SK-N-SH treated with all-trans-retinoic acid at 6 μM for 48 hours (cell line): Measurements from ENCODE around the gene CCDC187.

Source experiments
- ATAC-seq: fragments of 200-7000 bp; cut with Tn5 transposase; 3 replicates; pipeline ENCODE4 v1.9.1; 2020; ENCODE audit warnings: mild to moderate bottlenecking, moderate library complexity
- ARNTL ChIP-seq: fragments of 450-650 bp; formaldehyde crosslinking; IDR thresholded peaks from 2 replicates; pipeline ENCODE4 v1.5.0; 2020; ENCODE audit warnings: low read depth, mild to moderate bottlenecking, moderate library complexity, borderline replicate concordance
- BACH2 ChIP-seq: fragments of 250-450 bp; sonication (Bioruptor Pico); IDR thresholded peaks from 2 replicates; pipeline ENCODE4 v1.9.0; 2021; ENCODE audit warnings: mild to moderate bottlenecking, borderline replicate concordance
- CSDC2 ChIP-seq: fragments of 250-450 bp; sonication (Bioruptor Pico); IDR thresholded peaks from 2 replicates; pipeline ENCODE4 v1.5.0; 2020; ENCODE audit warnings: mild to moderate bottlenecking, moderate library complexity
- ESRRG ChIP-seq: fragments of 250-450 bp; sonication (Bioruptor Pico); IDR thresholded peaks from 2 replicates; pipeline ENCODE4 v1.6.1; 2021; ENCODE audit warnings: mild to moderate bottlenecking
- ISL1 ChIP-seq: fragments of 250-450 bp; sonication (Bioruptor Pico); IDR thresholded peaks from 2 replicates; pipeline ENCODE4 v2.1.2; 2022; ENCODE audit warnings: mild to moderate bottlenecking, moderate library complexity
- OSR1 ChIP-seq: fragments of 250-450 bp; sonication (Bioruptor Pico); IDR thresholded peaks from 2 replicates; pipeline ENCODE4 v1.8.0; 2022; ENCODE audit warnings: moderate library complexity, mild to moderate bottlenecking, inconsistent platforms
- PPARA ChIP-seq: fragments of 250-450 bp; sonication (Bioruptor Pico); IDR thresholded peaks from 2 replicates; pipeline ENCODE4 v1.5.0; 2020; ENCODE audit warnings: mild to moderate bottlenecking, borderline replicate concordance
- RARB ChIP-seq: fragments of 250-450 bp; sonication (Bioruptor Pico); IDR thresholded peaks from 2 replicates; pipeline ENCODE4 v1.8.0; 2021; ENCODE audit warnings: mild to moderate bottlenecking, moderate library complexity
- TCF4 ChIP-seq: fragments of 250-450 bp; sonication (Bioruptor Pico); IDR thresholded peaks from 2 replicates; pipeline ENCODE4 v1.8.0; 2021; ENCODE audit warnings: mild to moderate bottlenecking, moderate library complexity, borderline replicate concordance
- TOX ChIP-seq: fragments of 250-450 bp; sonication (Bioruptor Pico); IDR thresholded peaks from 2 replicates; pipeline ENCODE4 v1.8.0; 2021; ENCODE audit warnings: mild to moderate bottlenecking, moderate library complexity, borderline replicate concordance
- ZC3H10 ChIP-seq: fragments of 250-450 bp; sonication (Bioruptor Pico); IDR thresholded peaks from 2 replicates; pipeline ENCODE4 v1.5.1; 2021; ENCODE audit warnings: mild to moderate bottlenecking, moderate library complexity
- ZFP3 ChIP-seq: fragments of 250-450 bp; sonication (Bioruptor Pico); IDR thresholded peaks from 2 replicates; pipeline ENCODE4 v1.5.0; 2020; ENCODE audit warnings: mild to moderate bottlenecking, moderate library complexity
- ZFP30 ChIP-seq: fragments of 450-650 bp; formaldehyde crosslinking; IDR thresholded peaks from 2 replicates; pipeline ENCODE4 v1.5.0; 2022; ENCODE audit warnings: mild to moderate bottlenecking, moderate library complexity
- ZNF565 ChIP-seq: fragments of 450-650 bp; formaldehyde crosslinking; conservative IDR thresholded peaks from 2 replicates; pipeline ENCODE4 v1.5.0; 2020; ENCODE audit warnings: low read depth, mild to moderate bottlenecking, moderate library complexity
- ZNF70 ChIP-seq: fragments of 450-650 bp; formaldehyde crosslinking; IDR thresholded peaks from 2 replicates; pipeline ENCODE4 v1.5.0; 2020; ENCODE audit warnings: mild to moderate bottlenecking, moderate library complexity
- TF ChIP-seq, protein P1 (sequence below): fragments of 250-450 bp; sonication (Bioruptor Pico); IDR thresholded peaks from 2 replicates; pipeline ENCODE4 v1.8.0; 2021; ENCODE audit warnings: low read depth, mild to moderate bottlenecking, moderate library complexity, borderline replicate concordance
- TF ChIP-seq, protein P2 (sequence below): fragments of 250-450 bp; sonication (Bioruptor Pico); IDR thresholded peaks from 2 replicates; pipeline ENCODE4 v1.5.1; 2021; ENCODE audit warnings: mild to moderate bottlenecking, moderate library complexity
- TF ChIP-seq, protein P3 (sequence below): fragments of 250-450 bp; sonication (Bioruptor Pico); IDR thresholded peaks from 2 replicates; pipeline ENCODE4 v1.8.0; 2020; ENCODE audit warnings: mild to moderate bottlenecking, moderate library complexity, borderline replicate concordance
- TF ChIP-seq, protein P4 (sequence below): fragments of 250-450 bp; sonication (Bioruptor Pico); IDR thresholded peaks from 2 replicates; pipeline ENCODE4 v1.5.0; 2020; ENCODE audit warnings: mild to moderate bottlenecking, moderate library complexity

Gene CCDC187

DNA sequence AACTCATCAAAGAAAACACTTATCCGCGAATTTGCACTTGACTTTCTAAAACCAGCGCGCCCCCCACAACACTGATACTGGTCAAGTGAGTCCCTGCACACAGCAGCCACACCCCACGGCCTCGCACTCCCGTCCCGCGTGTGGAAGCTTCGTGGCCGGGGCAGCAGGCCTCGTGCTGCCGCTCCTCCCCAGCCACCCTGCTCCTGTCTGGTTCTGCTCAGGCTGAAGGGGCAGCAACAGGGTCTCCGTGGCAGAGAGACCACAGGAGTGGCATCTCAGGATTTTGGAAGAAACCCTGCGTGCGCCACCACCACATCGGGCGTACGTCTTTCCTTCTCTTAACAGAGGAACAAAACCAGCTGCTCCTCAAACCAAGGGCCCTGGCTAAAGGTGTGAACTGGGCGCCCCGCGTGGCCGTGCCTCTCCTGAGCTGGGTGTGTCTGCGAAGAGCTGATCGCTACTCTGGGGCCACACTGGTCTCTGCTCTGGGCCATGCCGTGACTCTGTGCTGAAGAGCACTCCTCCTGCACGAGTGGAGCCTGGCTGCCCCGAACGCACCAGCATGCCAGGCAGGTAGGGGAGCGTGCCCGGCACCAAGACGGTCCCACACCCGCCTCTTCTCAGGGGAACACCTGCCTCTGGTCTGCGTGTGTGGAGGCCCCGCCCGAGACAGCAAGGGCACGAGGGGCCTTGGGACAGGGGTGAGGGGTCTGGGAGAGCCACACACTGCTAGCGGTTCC is 81.6 kb downstream of the CCDC187 start:
- ATAC-seq: no peak
- no peak for TF ChIP-seq ZC3H10 (CRISPR knock-in tag)
- TF ChIP-seq CSDC2 (CRISPR knock-in tag): no peak
- TF ChIP-seq ZNF565 (CRISPR knock-in tag): no peak
- TF ChIP-seq, protein P1, sequence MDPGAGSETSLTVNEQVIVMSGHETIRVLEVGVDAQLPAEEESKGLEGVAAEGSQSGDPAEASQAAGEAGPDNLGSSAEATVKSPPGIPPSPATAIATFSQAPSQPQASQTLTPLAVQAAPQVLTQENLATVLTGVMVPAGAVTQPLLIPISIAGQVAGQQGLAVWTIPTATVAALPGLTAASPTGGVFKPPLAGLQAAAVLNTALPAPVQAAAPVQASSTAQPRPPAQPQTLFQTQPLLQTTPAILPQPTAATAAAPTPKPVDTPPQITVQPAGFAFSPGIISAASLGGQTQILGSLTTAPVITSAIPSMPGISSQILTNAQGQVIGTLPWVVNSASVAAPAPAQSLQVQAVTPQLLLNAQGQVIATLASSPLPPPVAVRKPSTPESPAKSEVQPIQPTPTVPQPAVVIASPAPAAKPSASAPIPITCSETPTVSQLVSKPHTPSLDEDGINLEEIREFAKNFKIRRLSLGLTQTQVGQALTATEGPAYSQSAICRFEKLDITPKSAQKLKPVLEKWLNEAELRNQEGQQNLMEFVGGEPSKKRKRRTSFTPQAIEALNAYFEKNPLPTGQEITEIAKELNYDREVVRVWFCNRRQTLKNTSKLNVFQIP (CRISPR knock-in tag): no peak
- TF ChIP-seq, protein P2, sequence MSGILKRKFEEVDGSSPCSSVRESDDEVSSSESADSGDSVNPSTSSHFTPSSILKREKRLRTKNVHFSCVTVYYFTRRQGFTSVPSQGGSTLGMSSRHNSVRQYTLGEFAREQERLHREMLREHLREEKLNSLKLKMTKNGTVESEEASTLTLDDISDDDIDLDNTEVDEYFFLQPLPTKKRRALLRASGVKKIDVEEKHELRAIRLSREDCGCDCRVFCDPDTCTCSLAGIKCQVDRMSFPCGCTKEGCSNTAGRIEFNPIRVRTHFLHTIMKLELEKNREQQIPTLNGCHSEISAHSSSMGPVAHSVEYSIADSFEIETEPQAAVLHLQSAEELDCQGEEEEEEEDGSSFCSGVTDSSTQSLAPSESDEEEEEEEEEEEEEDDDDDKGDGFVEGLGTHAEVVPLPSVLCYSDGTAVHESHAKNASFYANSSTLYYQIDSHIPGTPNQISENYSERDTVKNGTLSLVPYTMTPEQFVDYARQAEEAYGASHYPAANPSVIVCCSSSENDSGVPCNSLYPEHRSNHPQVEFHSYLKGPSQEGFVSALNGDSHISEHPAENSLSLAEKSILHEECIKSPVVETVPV (CRISPR knock-in tag): no peak
- TF ChIP-seq ZFP30 (CRISPR knock-in tag): no peak
- TF ChIP-seq TOX (CRISPR knock-in tag): no peak
- TF ChIP-seq, protein P3, sequence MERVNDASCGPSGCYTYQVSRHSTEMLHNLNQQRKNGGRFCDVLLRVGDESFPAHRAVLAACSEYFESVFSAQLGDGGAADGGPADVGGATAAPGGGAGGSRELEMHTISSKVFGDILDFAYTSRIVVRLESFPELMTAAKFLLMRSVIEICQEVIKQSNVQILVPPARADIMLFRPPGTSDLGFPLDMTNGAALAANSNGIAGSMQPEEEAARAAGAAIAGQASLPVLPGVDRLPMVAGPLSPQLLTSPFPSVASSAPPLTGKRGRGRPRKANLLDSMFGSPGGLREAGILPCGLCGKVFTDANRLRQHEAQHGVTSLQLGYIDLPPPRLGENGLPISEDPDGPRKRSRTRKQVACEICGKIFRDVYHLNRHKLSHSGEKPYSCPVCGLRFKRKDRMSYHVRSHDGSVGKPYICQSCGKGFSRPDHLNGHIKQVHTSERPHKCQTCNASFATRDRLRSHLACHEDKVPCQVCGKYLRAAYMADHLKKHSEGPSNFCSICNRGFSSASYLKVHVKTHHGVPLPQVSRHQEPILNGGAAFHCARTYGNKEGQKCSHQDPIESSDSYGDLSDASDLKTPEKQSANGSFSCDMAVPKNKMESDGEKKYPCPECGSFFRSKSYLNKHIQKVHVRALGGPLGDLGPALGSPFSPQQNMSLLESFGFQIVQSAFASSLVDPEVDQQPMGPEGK (CRISPR knock-in tag): no peak
- no peak for TF ChIP-seq RARB (CRISPR knock-in tag)
- TF ChIP-seq, all 23 proteins: peak for 0

DNA sequence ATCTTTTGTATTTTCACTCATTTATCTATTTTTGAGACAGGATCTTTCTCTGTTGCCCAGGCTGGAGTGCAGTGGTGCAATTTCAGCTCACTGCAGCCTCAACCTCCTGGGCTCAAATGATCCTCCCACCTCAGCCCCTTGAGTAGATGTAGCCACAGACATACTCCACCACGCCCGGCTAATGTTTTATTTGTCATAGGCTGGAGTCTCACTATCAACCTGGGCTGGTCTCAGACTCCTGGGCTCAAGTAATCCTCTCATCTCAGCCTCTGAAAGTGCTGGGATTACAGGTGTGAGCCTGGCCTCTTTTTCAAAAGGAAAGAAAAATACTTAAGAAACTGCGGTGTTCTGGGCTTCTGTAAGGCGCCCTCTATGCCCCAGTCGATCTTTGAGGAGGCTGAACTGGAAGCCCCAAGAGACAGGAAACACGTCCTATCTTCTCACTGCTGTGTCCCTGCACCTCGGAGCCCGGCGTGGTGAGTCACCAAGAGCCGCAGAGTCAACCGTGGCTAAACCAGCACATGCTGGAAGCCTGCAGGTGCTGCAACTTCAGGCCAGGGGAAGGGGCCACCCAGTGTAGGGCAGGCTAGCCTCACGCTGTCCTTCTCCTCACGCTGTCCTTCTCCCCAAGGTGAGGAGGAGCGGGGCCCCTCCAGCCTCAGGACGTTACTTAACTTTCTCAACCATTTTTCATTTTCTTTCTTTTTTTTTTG is 83.7 kb downstream of the CCDC187 start:
- peak; percentile 72 for ATAC-seq
- TF ChIP-seq, protein P1 (CRISPR knock-in tag): no peak
- TF ChIP-seq CSDC2 (CRISPR knock-in tag) (no peak), ZFP30 (CRISPR knock-in tag) (no peak), TOX (CRISPR knock-in tag) (no peak), PPARA (CRISPR knock-in tag) (no peak), OSR1 (CRISPR knock-in tag) (no peak), ESRRG (CRISPR knock-in tag) (no peak), ZNF565 (CRISPR knock-in tag) (no peak), BACH2 (CRISPR knock-in tag) (no peak), ZNF70 (CRISPR knock-in tag) (no peak), TCF4 (CRISPR knock-in tag) (no peak), ISL1 (no peak), ZC3H10 (CRISPR knock-in tag) (no peak), ARNTL (CRISPR knock-in tag) (no peak)
- TF ChIP-seq, protein P4, sequence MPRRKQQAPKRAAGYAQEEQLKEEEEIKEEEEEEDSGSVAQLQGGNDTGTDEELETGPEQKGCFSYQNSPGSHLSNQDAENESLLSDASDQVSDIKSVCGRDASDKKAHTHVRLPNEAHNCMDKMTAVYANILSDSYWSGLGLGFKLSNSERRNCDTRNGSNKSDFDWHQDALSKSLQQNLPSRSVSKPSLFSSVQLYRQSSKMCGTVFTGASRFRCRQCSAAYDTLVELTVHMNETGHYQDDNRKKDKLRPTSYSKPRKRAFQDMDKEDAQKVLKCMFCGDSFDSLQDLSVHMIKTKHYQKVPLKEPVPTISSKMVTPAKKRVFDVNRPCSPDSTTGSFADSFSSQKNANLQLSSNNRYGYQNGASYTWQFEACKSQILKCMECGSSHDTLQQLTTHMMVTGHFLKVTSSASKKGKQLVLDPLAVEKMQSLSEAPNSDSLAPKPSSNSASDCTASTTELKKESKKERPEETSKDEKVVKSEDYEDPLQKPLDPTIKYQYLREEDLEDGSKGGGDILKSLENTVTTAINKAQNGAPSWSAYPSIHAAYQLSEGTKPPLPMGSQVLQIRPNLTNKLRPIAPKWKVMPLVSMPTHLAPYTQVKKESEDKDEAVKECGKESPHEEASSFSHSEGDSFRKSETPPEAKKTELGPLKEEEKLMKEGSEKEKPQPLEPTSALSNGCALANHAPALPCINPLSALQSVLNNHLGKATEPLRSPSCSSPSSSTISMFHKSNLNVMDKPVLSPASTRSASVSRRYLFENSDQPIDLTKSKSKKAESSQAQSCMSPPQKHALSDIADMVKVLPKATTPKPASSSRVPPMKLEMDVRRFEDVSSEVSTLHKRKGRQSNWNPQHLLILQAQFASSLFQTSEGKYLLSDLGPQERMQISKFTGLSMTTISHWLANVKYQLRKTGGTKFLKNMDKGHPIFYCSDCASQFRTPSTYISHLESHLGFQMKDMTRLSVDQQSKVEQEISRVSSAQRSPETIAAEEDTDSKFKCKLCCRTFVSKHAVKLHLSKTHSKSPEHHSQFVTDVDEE (CRISPR knock-in tag): no peak

DNA sequence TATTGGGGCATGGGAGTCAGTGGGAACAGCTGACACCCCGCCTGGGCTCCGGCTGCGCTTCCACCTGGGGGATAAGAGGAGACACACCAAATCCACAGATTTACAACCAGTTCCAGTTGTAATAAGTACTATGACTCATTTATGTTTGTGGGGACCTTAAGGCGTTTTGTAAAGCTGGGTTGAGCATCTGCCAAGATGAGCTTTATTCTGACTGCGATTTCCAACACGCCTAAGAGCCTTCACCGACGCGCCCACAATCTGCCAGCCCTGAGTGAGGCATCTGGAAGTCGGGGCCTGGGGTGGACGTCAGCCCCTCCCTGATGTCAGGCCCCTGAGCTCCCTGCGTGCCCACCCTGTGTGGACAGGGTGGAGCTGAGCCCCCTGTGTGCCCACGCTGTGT is 84.6 kb downstream of the CCDC187 start:
- TF ChIP-seq ZFP3 (CRISPR knock-in tag): no peak
- no peak for ATAC-seq
